ENCODE measurements around the gene VPS9D1. TPM values are rescaled to one million over a fixed set of nuclear protein-coding genes. Genes with fewer than 3 reads are reported as not detected.

The VPS9D1 gene
- total RNA-seq, 1 donor from 2014 or later = 12.2 TPM

- no peak for DNase-seq (ENCODE audit: low spot score)
- Mint-ChIP-seq H3K4me1 (ENCODE audit: unreplicated experiment) (peaks cover 2% of the 10 kb centered on the region), H3K27ac (ENCODE audit: unreplicated experiment) (no peak overlapping the region), H3K4me3 (ENCODE audit: unreplicated experiment) (peak overlapping the region; percentile 42), H3K27me3 (ENCODE audit: unreplicated experiment) (peaks cover 21% of the 10 kb centered on the region), H3K9me3 (ENCODE audit: unreplicated experiment) (no peaks in the 10 kb centered on the region), H3K36me3 (ENCODE audit: low read depth, unreplicated experiment) (peaks cover 3% of the 10 kb centered on the region)
- TF ChIP-seq, protein P1, sequence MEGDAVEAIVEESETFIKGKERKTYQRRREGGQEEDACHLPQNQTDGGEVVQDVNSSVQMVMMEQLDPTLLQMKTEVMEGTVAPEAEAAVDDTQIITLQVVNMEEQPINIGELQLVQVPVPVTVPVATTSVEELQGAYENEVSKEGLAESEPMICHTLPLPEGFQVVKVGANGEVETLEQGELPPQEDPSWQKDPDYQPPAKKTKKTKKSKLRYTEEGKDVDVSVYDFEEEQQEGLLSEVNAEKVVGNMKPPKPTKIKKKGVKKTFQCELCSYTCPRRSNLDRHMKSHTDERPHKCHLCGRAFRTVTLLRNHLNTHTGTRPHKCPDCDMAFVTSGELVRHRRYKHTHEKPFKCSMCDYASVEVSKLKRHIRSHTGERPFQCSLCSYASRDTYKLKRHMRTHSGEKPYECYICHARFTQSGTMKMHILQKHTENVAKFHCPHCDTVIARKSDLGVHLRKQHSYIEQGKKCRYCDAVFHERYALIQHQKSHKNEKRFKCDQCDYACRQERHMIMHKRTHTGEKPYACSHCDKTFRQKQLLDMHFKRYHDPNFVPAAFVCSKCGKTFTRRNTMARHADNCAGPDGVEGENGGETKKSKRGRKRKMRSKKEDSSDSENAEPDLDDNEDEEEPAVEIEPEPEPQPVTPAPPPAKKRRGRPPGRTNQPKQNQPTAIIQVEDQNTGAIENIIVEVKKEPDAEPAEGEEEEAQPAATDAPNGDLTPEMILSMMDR (IDR thresholded peaks at IDR 0.05; ENCODE audit: unreplicated experiment) = no peak
Measured at GRCh38 chr16:89716916-89717687, 3.6 kb downstream of the VPS9D1 start.

DNA sequence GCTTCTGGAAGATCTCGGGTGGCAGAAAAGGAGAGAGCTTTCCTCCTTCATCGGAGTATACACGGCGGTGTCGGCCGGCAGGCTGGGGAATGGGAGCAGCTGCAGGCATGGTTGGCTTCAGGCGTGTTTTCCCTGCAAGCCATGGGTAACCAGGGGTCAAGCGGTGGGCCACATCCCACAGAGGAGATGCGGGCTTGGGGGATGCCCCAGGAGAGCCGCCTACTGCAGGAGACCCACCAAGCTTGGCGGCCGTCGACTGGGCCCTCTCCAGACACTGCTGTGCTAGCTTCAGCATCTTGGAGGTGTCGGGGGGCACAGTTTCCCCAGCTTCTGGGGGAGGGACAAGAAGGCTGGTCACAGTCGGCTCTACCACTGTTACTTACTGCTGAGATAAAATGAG is 4.2 kb downstream of the VPS9D1 start:
- H3K4me3 Mint-ChIP-seq (ENCODE audit: unreplicated experiment) = no peak overlapping the region
- TF ChIP-seq, protein P1 (IDR thresholded peaks at IDR 0.05; ENCODE audit: unreplicated experiment) = no peak

DNA sequence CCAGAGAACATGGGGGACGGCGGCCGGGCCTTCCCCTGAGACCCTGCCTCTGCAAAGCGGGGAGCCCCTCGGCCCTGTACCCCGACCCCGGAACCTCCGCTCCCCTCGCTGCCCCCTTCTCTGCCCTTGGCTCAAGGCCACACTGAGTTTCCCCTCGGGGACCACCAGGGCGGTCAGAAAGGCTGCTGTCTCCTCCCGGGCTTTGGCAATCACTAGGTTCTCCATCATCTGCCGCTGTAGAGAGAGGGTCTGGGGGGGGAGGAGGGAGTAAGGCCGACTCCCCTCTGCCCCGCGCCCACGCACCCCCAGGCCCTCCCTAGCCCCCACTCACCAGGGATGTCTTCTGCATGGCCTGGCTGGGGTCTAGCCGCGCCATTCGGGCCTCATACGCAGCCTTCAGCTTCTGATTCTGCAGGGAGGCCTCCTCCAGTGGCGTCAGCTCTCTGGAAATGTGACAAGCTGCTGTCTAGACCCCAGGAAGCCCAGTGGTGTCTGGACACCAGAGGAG is 8.4 kb downstream of the VPS9D1 start:
- Mint-ChIP-seq H3K9me3 (ENCODE audit: unreplicated experiment) (no peaks in the 10 kb centered on the region), H3K36me3 (ENCODE audit: low read depth, unreplicated experiment) (no peaks in the 10 kb centered on the region), H3K27ac (ENCODE audit: unreplicated experiment) (no peak overlapping the region), H3K4me1 (ENCODE audit: unreplicated experiment) (no peaks in the 10 kb centered on the region), H3K4me3 (ENCODE audit: unreplicated experiment) (no peak overlapping the region), H3K27me3 (ENCODE audit: unreplicated experiment) (peaks cover 4% of the 10 kb centered on the region)
- DNase-seq (ENCODE audit: low spot score) = no peak
- TF ChIP-seq, protein P1 (IDR thresholded peaks at IDR 0.05; ENCODE audit: unreplicated experiment) = no peak

More for the DNA sequence above, 4.2 kb downstream of the VPS9D1 start:
- Mint-ChIP-seq H3K9me3 (ENCODE audit: unreplicated experiment) (no peaks in the 10 kb centered on the region), H3K4me1 (ENCODE audit: unreplicated experiment) (peaks cover 2% of the 10 kb centered on the region), H3K36me3 (ENCODE audit: low read depth, unreplicated experiment) (peaks cover 3% of the 10 kb centered on the region), H3K27me3 (ENCODE audit: unreplicated experiment) (peaks cover 21% of the 10 kb centered on the region), H3K27ac (ENCODE audit: unreplicated experiment) (no peak overlapping the region)
- no peak for DNase-seq (ENCODE audit: low spot score)

- H3K4me3 Mint-ChIP-seq (ENCODE audit: unreplicated experiment) = no peak overlapping the region
- TF ChIP-seq, protein P1 (IDR thresholded peaks at IDR 0.05; ENCODE audit: unreplicated experiment) = no peak
- no peaks in the 10 kb centered on the region for H3K36me3 Mint-ChIP-seq (ENCODE audit: low read depth, unreplicated experiment)
- peaks cover 3% of the 10 kb centered on the region for H3K27me3 Mint-ChIP-seq (ENCODE audit: unreplicated experiment)
- H3K27ac Mint-ChIP-seq (ENCODE audit: unreplicated experiment) = no peak overlapping the region
- no peaks in the 10 kb centered on the region for H3K9me3 Mint-ChIP-seq (ENCODE audit: unreplicated experiment)
- DNase-seq (ENCODE audit: low spot score) = peak; percentile 77
- no peaks in the 10 kb centered on the region for H3K4me1 Mint-ChIP-seq (ENCODE audit: unreplicated experiment)
Measured at GRCh38 chr16:89711601-89712273, 9.0 kb downstream of the VPS9D1 start.

Measured in endothelial cell (in vitro differentiated cells).